HG03378 (cell line): Measurements from ENCODE around the gene PDIA6.
"Not testable (repeated sequence)": the region's sequence is repeated elsewhere in the genome, so short reads cannot be mapped to it uniquely, and the experiment has no call there.

Experiments used
- ATAC-seq: cut with Tn5 transposase; IDR thresholded peaks from one replicate; pipeline ENCODE4 v1.9.1; 2021; ENCODE audit warnings: mild to moderate bottlenecking, moderate library complexity; ENCODE audit not compliant: unreplicated experiment

PDIA6 gene

DNA sequence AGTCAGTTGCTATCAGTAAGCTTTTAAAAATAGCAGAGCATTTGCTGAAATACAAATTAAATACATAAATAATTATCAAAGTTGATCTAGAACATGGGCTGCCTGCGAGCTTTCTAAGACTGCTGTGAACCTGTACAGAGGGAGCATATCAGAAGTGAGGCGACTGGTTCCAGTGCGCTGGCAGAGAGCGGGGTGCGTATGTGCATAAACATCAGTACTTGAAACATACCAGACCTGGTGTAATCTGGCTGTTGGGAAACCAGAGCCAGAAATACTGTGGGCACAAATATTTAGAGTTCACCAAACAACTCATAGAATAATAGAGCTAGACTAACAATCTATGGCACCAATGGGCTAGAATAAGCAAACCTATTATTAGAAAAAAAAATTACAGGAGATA, 27.3 kb downstream of the PDIA6 start:
- ATAC-seq = no peak

GRCh38 chr2:10784719-10785118, 27.9 kb downstream of the PDIA6 start:
- no peak for ATAC-seq

GRCh38 chr2:10783421-10783820, 29.2 kb downstream of the PDIA6 start:
- ATAC-seq = no peak

GRCh38 chr2:10781746-10782145, 30.8 kb downstream of the PDIA6 start:
- no peak for ATAC-seq

DNA sequence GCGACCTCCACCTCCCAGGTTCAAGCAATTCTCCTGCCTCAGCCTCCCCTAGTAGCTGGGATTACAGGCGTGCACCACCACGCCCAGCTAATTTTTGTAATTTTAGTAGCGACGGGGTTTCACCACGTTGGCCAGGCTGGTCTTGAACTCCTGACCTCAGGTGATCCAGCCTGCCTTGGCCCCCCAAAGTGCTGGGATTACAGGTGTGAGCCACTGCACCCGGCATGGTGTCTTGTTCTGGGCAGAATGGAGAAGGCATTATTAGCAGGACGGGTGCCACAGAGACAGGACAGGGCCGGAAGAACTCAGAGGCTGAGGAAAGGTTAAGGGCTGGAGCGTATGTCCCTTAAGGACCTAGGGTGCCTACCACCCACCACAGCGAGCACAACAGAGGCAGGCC, 31.8 kb downstream of the PDIA6 start:
- not testable (repeated sequence) for ATAC-seq

DNA sequence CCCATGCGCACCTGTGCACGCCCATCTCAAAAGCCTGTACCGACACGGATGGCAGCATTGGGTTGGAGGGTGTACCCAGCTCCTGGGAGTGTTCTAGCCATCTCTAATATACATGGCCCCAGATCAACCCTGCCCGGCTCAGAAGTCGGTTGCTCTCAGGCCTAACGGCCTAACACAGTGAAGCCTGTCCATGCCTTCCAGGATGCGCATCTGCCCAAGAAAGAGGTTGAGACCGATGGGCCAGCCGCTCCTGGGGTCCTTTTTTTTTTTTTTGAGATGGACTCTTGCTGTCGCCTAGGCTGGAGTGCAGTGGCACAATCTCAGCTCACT, 32.1 kb downstream of the PDIA6 start:
- no peak for ATAC-seq

DNA sequence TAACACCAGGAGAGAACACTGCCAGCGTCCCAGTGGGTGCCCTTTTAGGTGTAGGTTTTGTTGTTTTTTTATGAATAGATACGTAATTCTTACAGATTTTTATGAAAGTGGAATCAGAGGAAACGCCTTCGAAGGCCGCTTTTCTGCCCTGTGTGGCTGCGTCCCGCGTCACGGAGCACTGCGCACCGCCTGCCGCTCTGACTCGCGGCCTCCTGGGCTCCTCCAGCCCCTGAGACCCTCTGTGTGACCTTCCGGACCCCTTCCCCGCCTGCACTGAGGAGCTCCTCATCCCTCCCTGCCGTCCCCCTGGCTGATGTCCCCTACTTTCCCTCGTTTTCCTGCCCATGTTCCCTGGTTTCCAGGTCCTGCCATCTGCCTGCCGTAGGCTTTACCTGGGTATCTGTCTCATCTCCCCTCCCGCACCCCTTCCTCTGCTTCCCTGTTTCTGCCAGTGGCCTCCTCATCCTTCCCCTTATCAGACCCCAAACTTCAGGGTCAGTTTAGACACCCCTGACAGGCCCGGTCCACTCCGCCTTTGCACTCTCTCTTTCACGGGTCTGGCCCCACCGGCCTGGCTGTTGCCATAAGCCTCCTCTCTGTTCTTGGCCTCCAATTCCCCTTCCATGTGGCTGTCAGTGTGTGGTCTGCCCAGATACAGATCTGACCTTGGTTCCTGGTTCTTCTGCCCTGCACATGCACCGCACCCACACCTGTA, 32.7 kb downstream of the PDIA6 start:
- ATAC-seq = no peak

DNA sequence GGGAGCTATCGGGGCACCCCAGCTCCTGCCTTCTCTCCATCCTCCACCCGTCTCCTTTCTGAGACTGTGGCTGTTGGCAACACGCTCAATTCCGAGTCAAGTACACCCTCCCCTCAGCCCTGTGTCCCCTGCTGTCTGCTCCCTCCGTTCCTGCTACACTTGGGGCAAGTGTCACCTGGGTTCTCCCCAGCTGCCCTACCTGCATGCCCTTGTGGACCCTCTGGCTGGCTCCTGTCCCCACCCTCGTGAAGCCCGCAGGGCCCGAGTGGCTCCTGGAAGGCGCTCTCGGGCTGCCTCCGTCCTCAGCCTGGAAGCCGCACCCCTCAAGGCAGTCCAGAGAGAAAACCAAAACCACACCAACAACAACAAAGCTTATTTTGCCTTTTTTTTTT, 33.9 kb downstream of the PDIA6 start:
- no peak for ATAC-seq

- ATAC-seq = no peak
Observed at GRCh38 chr2:10777842-10778723, 34.5 kb downstream of the PDIA6 start.

GRCh38 chr2:10777111-10777841, 35.3 kb downstream of the PDIA6 start:
- no peak for ATAC-seq

GRCh38 chr2:10776231-10776977, 36.2 kb downstream of the PDIA6 start:
- no peak for ATAC-seq

DNA sequence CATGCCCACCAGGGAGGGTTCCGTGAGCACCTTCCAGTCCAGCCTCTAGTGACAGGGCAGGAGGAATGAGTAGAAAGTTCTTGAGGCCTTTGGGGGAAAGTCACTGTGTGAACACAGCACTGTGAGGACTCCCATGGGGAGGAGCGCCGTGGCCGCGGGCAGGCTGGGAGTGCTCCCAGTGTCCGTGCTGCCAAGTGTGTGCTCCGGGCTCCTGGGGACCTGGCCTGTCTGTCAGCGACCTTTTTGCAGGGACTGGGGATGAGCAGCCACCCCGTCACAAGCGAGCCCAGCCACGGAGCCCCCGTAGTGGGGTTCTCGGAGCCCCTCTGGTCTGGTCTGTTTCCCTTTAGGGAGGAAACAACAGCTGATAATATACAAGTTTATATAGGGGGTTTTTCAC, 36.8 kb downstream of the PDIA6 start:
- ATAC-seq = no peak

- no peak for ATAC-seq
Observed at GRCh38 chr2:10775021-10775780, 37.4 kb downstream of the PDIA6 start.

DNA sequence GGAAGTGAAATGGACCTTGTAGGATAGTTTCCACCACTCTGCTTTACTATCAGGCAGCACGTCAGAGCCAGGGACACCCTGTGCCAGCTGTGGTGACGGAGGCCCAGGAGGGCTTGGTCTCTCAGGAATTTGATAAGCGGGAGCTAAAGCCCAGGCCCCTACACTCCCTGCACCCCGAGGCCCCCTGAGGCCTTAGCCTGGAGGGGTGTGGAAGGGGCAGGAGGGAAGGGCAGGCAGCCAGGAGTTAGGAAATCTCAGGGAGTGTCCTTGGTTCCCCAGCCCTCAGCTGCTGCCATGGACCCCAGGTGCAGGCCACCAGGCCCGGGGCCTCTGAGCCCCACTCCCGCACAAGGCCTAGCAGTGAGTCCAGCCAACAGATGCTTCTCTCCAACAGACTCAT, 38.2 kb downstream of the PDIA6 start:
- ATAC-seq = no peak

DNA sequence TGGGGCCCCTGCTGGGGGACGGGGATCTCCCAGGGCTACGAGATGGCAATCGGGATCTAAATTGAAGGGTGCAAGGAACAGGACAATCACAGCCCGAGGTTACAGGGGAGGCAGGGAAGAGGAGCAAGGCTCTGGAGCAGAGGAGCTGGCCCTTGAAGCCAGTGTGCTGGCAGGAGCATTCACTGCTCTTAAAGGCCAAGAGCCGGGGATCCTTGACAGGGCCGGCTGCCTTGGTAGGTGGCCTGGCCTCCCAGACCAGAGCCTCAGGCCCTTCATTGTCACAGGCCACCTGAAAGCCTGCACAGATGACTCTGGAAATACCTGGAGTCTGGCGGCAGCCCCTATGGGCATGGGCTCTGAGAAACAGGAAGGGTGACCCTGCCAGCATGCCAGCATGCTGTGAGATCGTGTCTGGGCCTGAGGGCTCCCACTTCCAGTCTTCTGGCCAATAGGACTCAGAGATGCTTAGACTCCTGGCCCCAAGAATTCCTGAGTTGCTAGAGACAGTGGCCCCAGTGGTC, 38.7 kb downstream of the PDIA6 start:
- ATAC-seq = no peak

- no peak for ATAC-seq
Observed at GRCh38 chr2:10772868-10773215, 39.7 kb downstream of the PDIA6 start.

DNA sequence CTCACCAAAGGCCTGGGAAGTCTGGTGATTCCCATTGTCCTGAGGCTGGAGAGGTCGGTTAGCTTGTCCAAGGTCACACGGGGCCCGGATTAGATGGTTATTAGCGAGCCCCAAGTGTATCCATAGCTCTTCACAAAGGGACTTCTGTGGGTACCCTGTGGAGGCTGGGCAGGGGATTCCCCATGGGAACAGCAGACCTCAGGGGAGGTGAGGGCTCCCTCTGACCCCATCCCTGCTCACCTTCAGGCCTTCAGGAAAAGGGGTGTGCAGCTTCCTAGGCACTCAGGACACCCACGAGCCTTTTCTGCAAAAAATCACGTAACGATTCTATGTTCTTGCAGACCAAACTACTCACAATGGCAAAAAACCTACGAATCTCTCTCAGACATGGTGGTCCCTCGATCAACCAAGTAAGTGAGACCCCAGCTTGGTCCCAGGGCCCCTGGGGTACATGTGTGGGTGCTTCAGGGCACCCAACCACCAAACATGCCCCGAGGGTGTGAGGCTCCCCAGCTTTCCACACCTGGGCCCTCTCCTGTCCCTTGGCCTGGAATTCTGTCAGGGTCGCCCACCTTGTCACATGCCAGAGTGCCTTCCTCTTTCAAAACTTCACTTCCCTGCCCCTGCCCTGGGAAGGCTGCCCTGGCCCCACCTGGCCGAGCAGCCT, 40.3 kb downstream of the PDIA6 start:
- no peak for ATAC-seq

GRCh38 chr2:10771786-10772185, 40.8 kb downstream of the PDIA6 start:
- ATAC-seq = no peak

GRCh38 chr2:10770956-10771750, 41.4 kb downstream of the PDIA6 start:
- ATAC-seq = no peak
